HCT116 (cell line): Measurements from ENCODE around the gene GTF2I. TPM values are rescaled to one million over a fixed set of nuclear protein-coding genes. Genes with fewer than 3 reads are reported as not detected.

Experiments
- ATAC-seq: fragments of 200-7000 bp; cut with Tn5 transposase; 2 replicates; pipeline ENCODE4 v1.9.1; 2020; ENCODE audit warnings: mild to moderate bottlenecking, moderate library complexity
- BruUV-seq: library from RNA; stranded (reverse); fragments of 400-500 nt; replicated peaks from 2 replicates; lab custom pipeline; 2021; lab: Mats Ljungman, UMichigan
- CTCF ChIA-PET: fragments of 300-600 bp; sonication (Branson Sonifier 250); formaldehyde crosslinking; loops from one replicate; lab custom pipeline; 2021; ENCODE audit warnings: antibody characterized with exemption; lab: Charles Lee
- POLR2A ChIA-PET: fragments of 300-600, 350-600 bp; sonication (Branson Sonifier 250); formaldehyde crosslinking; loops from one replicate; lab custom pipeline; 2021; ENCODE audit warnings: antibody characterized with exemption; lab: Charles Lee
- RAD21 ChIA-PET, 2 experiments: fragments of 300-600 bp; sonication (Branson Sonifier 250); formaldehyde crosslinking; loops; one replicate each; lab custom pipeline; 2023; ENCODE audit warnings: low total read pairs in 2 of 2; ENCODE audit not compliant: uncharacterized antibody in 2 of 2, unreplicated experiment in 2 of 2, low non-redundant PET in 1 of 2; lab: Charles Lee
- DNase-seq: peaks from one replicate; pipeline ENCODE4 v3.0.0-alpha.2; 2010; ENCODE audit warnings: low read depth, low spot score
- H2AFZ ChIP-seq: fragments of 200-600 bp; shearing (Covaris generic), sonication (generic); 2 replicates; pipeline ENCODE4 v1.6.1; 2017; ENCODE audit warnings: low read depth, mixed run types, mixed read lengths, antibody characterized with exemption, low read length; ENCODE audit not compliant: poor library complexity, severe bottlenecking
- H3K27ac ChIP-seq: 2 replicates; pipeline ENCODE4 v1.5.1; 2012; ENCODE audit warnings: low read depth, low read length
- H3K27me3 ChIP-seq: fragments of 200-600 bp; sonication (generic); 2 replicates; pipeline ENCODE4 v1.6.1; 2016; ENCODE audit warnings: mixed run types, low read length, mixed read lengths; ENCODE audit not compliant: insufficient read depth
- H3K36me3 ChIP-seq, 2 experiments: fragments of 200-500 bp in 1 of 2; fragments of 200-600 bp in 1 of 2; sonication (Bioruptor generic) in 1 of 2; sonication (generic) in 1 of 2; 2 replicates each; pipeline versions ENCODE4 v1.5.1 to v1.6.1; 2014 to 2016; ENCODE audit warnings: low read length in 2 of 2, inconsistent platforms in 1 of 2, mixed read lengths in 1 of 2, mixed run types in 1 of 2; ENCODE audit not compliant: insufficient read depth in 2 of 2, control insufficient read depth in 1 of 2
- H3K4me1 ChIP-seq, 2 experiments: fragments of 200-600 bp in 1 of 2; sonication (generic) in 1 of 2; 2 replicates each; pipeline versions ENCODE4 v1.5.1 to v1.6.1; 2012 to 2017; ENCODE audit warnings: low read length in 2 of 2, inconsistent platforms in 1 of 2, mild to moderate bottlenecking in 1 of 2, mixed read lengths in 1 of 2, mixed run types in 1 of 2, moderate library complexity in 1 of 2; ENCODE audit not compliant: insufficient read depth in 2 of 2, control insufficient read depth in 1 of 2
- H3K4me2 ChIP-seq: fragments of 200-600 bp; sonication (generic); 2 replicates; pipeline ENCODE4 v1.6.1; 2017; ENCODE audit warnings: mixed run types, low read length, mixed read lengths
- H3K4me3 ChIP-seq, 2 experiments: fragments of 200-600 bp in 1 of 2; sonication (generic) in 1 of 2; replicated peaks in 1 of 2; 2 replicates each; pipeline ENCODE4 v1.5.1; 2011 to 2016; ENCODE audit warnings: low read length in 2 of 2, control low read depth in 1 of 2, low read depth in 1 of 2, mild to moderate bottlenecking in 1 of 2, mixed read lengths in 1 of 2, mixed run types in 1 of 2
- H3K79me2 ChIP-seq: fragments of 200-600 bp; sonication (generic); 2 replicates; pipeline ENCODE4 v1.6.1; 2017; ENCODE audit warnings: mild to moderate bottlenecking, mixed run types, low read length, moderate library complexity, mixed read lengths; ENCODE audit not compliant: insufficient read depth
- H3K9ac ChIP-seq: fragments of 200-600 bp; sonication (generic); 2 replicates; pipeline ENCODE4 v1.6.1; 2016; ENCODE audit warnings: low read length, mixed read lengths
- H3K9me2 ChIP-seq: fragments of 200-600 bp; sonication (generic), shearing (Covaris generic); 2 replicates; pipeline ENCODE4 v1.6.1; 2017; ENCODE audit warnings: mixed run types, mild to moderate bottlenecking, moderate library complexity; ENCODE audit not compliant: insufficient read depth
- H3K9me3 ChIP-seq, 2 experiments: fragments of 200-500 bp in 1 of 2; fragments of 200-600 bp in 1 of 2; sonication (Bioruptor generic) in 1 of 2; sonication (generic) in 1 of 2; 2 replicates each; pipeline ENCODE4 v1.6.1; 2014 to 2017; ENCODE audit warnings: low read length in 2 of 2, mixed read lengths in 2 of 2, inconsistent platforms in 1 of 2, low read depth in 1 of 2, mild to moderate bottlenecking in 1 of 2, mixed run types in 1 of 2, moderate library complexity in 1 of 2; ENCODE audit not compliant: control insufficient read depth in 1 of 2, insufficient read depth in 1 of 2
- H4K20me1 ChIP-seq: fragments of 200-600 bp; sonication (generic), shearing (Covaris generic); 2 replicates; pipeline ENCODE4 v1.6.1; 2017; ENCODE audit warnings: mixed run types, mild to moderate bottlenecking, moderate library complexity; ENCODE audit not compliant: insufficient read depth
- EGR1 ChIP-seq: IDR thresholded peaks from 2 replicates; pipeline ENCODE4 v1.6.1; 2012; ENCODE audit warnings: low read depth
- ELF1 ChIP-seq: IDR thresholded peaks from 2 replicates; pipeline ENCODE4 v1.6.1; 2012; ENCODE audit warnings: low read depth, borderline replicate concordance
- EZH2phosphoT487 ChIP-seq: fragments of 200-600 bp; IDR thresholded peaks from 2 replicates; pipeline ENCODE4 v1.6.1; 2018; ENCODE audit warnings: antibody characterized with exemption, borderline replicate concordance
- POLR2A ChIP-seq: IDR thresholded peaks from 2 replicates; pipeline ENCODE4 v1.7.0; 2011; ENCODE audit warnings: borderline replicate concordance; ENCODE audit not compliant: insufficient read depth, insufficient read length; ENCODE audit errors: extremely low read depth
- RAD21 ChIP-seq: IDR thresholded peaks from 2 replicates; pipeline ENCODE4 v1.6.1; 2012; ENCODE audit warnings: low read depth, mild to moderate bottlenecking
- SIN3A ChIP-seq: IDR thresholded peaks from 2 replicates; pipeline ENCODE4 v1.6.1; 2012; ENCODE audit warnings: low read depth
- intact Hi-C: fragments of 100-400 bp; cut with micrococcal nuclease; formaldehyde crosslinking; loops from 2 replicates; pipeline ENCODE4 v1.10.0; 2022
- total RNA-seq: library from RNA; stranded (reverse); gene quantifications from one replicate; pipeline ENCODE4 v1.2.1, GENCODE V29; 2021; ENCODE audit not compliant: unreplicated experiment
- TF ChIP-seq, protein P1 (sequence below): IDR thresholded peaks from 2 replicates; pipeline ENCODE4 v1.6.1; 2011; ENCODE audit warnings: mild to moderate bottlenecking, low read length, moderate library complexity; ENCODE audit not compliant: insufficient replicate concordance; ENCODE audit errors: extremely low read depth
- TF ChIP-seq, protein P2 (sequence below): IDR thresholded peaks from 2 replicates; pipeline ENCODE4 v1.6.1; 2012

The GTF2I gene
- total RNA-seq, 1 experiment from 2014 or later = 164 TPM

DNA sequence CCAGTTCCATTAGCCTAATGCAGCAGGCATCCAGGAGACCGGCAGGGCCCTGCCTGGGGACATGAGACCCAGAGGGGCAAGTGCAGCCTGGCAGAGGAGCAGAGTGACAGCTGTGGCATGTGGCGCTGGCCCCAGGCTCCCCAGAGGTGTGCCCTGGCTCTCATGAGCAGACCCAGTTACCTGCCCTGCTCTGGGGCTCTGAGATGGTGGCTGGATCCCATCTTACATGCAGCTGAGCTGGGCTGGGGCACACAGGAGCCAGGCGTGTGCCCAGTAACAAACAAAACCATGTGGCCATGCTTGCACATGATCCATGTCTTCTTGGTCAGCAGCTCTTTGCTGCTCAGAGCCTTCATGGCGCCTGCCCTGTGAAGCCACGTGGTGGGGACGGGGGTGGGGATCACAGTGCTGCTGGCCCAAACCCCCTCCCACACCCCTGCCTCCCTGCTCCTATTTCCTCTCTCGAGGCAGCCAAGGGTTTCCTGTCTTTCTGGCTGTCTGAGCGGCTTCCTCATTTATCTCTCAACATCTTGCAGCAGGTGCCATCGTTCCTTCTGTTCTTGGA lies 40.3 kb upstream of the GTF2I start:
- Histone ChIP-seq H3K79me2 (no peaks in the 10 kb centered on the region), H3K4me1 (peaks cover 12% of the 10 kb centered on the region in 2 experiments), H3K4me3 (no peak overlapping the region), H3K9me3 (no peaks in the 10 kb centered on the region), H2AFZ (no peak overlapping the region), H4K20me1 (no peaks in the 10 kb centered on the region), H3K4me2 (no peak overlapping the region), H3K27ac (no peak overlapping the region), H3K9ac (no peak overlapping the region), H3K9me2 (no peaks in the 10 kb centered on the region), H3K36me3 (no peaks in the 10 kb centered on the region), H3K27me3 (no peaks in the 10 kb centered on the region)
- no peak for DNase-seq
- ATAC-seq = no peak
- ChIA-PET CTCF (no interaction called here), RAD21 (no interaction called here), POLR2A (no interaction called here)
- TF ChIP-seq RAD21 (no peak), SIN3A (no peak), ELF1 (no peak), EGR1 (no peak), POLR2A (no peak), EZH2phosphoT487 (no peak)
- TF ChIP-seq, protein P1, sequence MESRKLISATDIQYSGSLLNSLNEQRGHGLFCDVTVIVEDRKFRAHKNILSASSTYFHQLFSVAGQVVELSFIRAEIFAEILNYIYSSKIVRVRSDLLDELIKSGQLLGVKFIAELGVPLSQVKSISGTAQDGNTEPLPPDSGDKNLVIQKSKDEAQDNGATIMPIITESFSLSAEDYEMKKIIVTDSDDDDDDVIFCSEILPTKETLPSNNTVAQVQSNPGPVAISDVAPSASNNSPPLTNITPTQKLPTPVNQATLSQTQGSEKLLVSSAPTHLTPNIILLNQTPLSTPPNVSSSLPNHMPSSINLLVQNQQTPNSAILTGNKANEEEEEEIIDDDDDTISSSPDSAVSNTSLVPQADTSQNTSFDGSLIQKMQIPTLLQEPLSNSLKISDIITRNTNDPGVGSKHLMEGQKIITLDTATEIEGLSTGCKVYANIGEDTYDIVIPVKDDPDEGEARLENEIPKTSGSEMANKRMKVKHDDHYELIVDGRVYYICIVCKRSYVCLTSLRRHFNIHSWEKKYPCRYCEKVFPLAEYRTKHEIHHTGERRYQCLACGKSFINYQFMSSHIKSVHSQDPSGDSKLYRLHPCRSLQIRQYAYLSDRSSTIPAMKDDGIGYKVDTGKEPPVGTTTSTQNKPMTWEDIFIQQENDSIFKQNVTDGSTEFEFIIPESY = no peak
- TF ChIP-seq, protein P2, sequence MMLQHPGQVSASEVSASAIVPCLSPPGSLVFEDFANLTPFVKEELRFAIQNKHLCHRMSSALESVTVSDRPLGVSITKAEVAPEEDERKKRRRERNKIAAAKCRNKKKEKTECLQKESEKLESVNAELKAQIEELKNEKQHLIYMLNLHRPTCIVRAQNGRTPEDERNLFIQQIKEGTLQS = no peak
- no TSS peak for BruUV-seq
- intact Hi-C loops = no loop called here
